ENCODE measurements around the gene CPLANE2.

DNA sequence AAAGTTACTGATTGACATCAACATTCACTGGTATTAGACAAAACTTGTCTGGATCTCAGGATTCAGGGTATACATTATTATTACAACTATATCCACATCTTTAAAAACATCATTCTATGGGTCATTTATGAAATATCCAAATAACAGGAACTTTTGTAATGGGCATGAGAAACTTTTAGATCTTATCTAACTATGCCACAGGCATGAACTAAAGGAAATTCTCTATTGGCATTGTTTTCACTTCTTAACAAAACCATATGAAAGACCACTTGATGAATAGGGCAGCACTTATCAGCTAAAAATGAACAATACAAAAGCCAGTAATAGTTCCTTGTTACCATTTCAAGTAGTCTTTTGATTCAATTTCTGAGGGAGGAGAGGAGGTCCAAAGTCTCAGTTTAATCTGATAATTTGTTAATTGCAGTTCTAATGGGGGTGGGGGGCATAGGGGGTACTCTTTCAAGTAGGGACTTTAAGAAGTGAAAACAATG is 30.8 kb upstream of the CPLANE2 start:
- TF ChIP-seq, protein P1, sequence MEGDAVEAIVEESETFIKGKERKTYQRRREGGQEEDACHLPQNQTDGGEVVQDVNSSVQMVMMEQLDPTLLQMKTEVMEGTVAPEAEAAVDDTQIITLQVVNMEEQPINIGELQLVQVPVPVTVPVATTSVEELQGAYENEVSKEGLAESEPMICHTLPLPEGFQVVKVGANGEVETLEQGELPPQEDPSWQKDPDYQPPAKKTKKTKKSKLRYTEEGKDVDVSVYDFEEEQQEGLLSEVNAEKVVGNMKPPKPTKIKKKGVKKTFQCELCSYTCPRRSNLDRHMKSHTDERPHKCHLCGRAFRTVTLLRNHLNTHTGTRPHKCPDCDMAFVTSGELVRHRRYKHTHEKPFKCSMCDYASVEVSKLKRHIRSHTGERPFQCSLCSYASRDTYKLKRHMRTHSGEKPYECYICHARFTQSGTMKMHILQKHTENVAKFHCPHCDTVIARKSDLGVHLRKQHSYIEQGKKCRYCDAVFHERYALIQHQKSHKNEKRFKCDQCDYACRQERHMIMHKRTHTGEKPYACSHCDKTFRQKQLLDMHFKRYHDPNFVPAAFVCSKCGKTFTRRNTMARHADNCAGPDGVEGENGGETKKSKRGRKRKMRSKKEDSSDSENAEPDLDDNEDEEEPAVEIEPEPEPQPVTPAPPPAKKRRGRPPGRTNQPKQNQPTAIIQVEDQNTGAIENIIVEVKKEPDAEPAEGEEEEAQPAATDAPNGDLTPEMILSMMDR (conservative IDR thresholded peaks at IDR 0.05) = no peak
- TF ChIP-seq ZFX (IDR thresholded peaks at IDR 0.05) = no peak
